Panc1 (cell line): ENCODE results near the gene RPS6KB2. TPM values are rescaled to one million over a fixed set of nuclear protein-coding genes. Genes with fewer than 3 reads are reported as not detected.
"Not testable (repeated sequence)": the region's sequence is repeated elsewhere in the genome, so short reads cannot be mapped to it uniquely, and the experiment has no call there.

Experiments used
- ATAC-seq: fragments of 200-7000 bp; cut with Tn5 transposase; 2 replicates; pipeline ENCODE4 v1.9.1; 2020; ENCODE audit warnings: mild to moderate bottlenecking, moderate library complexity
- BruUV-seq: library from RNA; stranded (reverse); fragments of 400-500 nt; replicated peaks from 2 replicates; lab custom pipeline; 2021; lab: Mats Ljungman, UMichigan
- CTCF ChIA-PET: fragments of 300-600 bp; sonication (Branson Sonifier 250); formaldehyde crosslinking; loops from one replicate; lab custom pipeline; 2022; ENCODE audit warnings: antibody characterized with exemption; lab: Charles Lee
- POLR2A ChIA-PET: fragments of 300-600 bp; sonication (Branson Sonifier 250); formaldehyde crosslinking; loops from one replicate; lab custom pipeline; 2022; ENCODE audit warnings: antibody characterized with exemption; lab: Charles Lee
- DNase-seq: peaks from one replicate; pipeline ENCODE4 v3.0.0-alpha.2; 2010; ENCODE audit warnings: low read depth, low spot score
- H3K27ac ChIP-seq: 2 replicates; pipeline ENCODE4 v1.5.1; 2011; ENCODE audit warnings: mild to moderate bottlenecking, low read length, inconsistent platforms
- H3K27me3 ChIP-seq: fragments of 200-500 bp; sonication (Bioruptor generic); 2 replicates; pipeline ENCODE4 v1.6.0; 2014; ENCODE audit warnings: low read length, inconsistent platforms; ENCODE audit not compliant: control insufficient read depth, insufficient read depth
- H3K36me3 ChIP-seq: fragments of 200-500 bp; sonication (Bioruptor generic); 2 replicates; pipeline ENCODE4 v1.5.1; 2014; ENCODE audit warnings: inconsistent platforms, mild to moderate bottlenecking, low read length, moderate library complexity; ENCODE audit not compliant: control insufficient read depth, insufficient read depth
- H3K4me1 ChIP-seq: 2 replicates; pipeline ENCODE4 v1.5.1; 2011; ENCODE audit warnings: inconsistent platforms, mild to moderate bottlenecking, low read length, moderate library complexity; ENCODE audit not compliant: control insufficient read depth, insufficient read depth
- H3K4me3 ChIP-seq, 2 experiments: 2 replicates each; pipeline ENCODE4 v1.5.1; 2011 to 2012; ENCODE audit warnings: low read depth in 2 of 2, low read length in 2 of 2, mild to moderate bottlenecking in 2 of 2, inconsistent platforms in 1 of 2, moderate library complexity in 1 of 2
- H3K9me3 ChIP-seq: fragments of 200-500 bp; sonication (Bioruptor generic); 2 replicates; pipeline ENCODE4 v1.5.1; 2014; ENCODE audit warnings: low read depth, mild to moderate bottlenecking, inconsistent platforms, low read length, moderate library complexity; ENCODE audit not compliant: control insufficient read depth, insufficient read depth
- POLR2AphosphoS5 ChIP-seq: IDR thresholded peaks from 2 replicates; pipeline ENCODE4 v1.6.1; 2012; ENCODE audit warnings: mild to moderate bottlenecking, low read depth, low read length, moderate library complexity
- SIN3A ChIP-seq: IDR thresholded peaks from 2 replicates; pipeline ENCODE4 v1.6.1; 2012; ENCODE audit warnings: low read depth, mild to moderate bottlenecking, low read length, moderate library complexity, borderline replicate concordance; ENCODE audit not compliant: insufficient read depth
- TCF7L2 ChIP-seq: IDR thresholded peaks from 2 replicates; pipeline ENCODE4 v1.6.1; 2011; ENCODE audit warnings: mild to moderate bottlenecking, low read depth, low read length, inconsistent platforms
- in situ Hi-C: cut with HindIII; loops from 2 replicates; pipeline ENCODE4 v1.10.0; 2016; ENCODE audit warnings: low sequenced_read_pairs, low pct_unique_long_range_greater_than_20kb
- intact Hi-C: fragments of 100-400 bp; cut with micrococcal nuclease; formaldehyde crosslinking; loops from one replicate; pipeline ENCODE4 v1.10.0; 2022; ENCODE audit not compliant: unreplicated experiment
- total RNA-seq: library from RNA; stranded (reverse); gene quantifications from one replicate; pipeline ENCODE4 v1.2.1, GENCODE V29; 2021; ENCODE audit not compliant: unreplicated experiment
- TF ChIP-seq, protein P1 (sequence below), 2 experiments: IDR thresholded peaks; 2 replicates each; pipeline ENCODE4 v1.6.1; 2011 to 2012; ENCODE audit warnings: low read depth in 2 of 2, control low read depth in 1 of 2, low read length in 1 of 2, mild to moderate bottlenecking in 1 of 2, moderate library complexity in 1 of 2; ENCODE audit not compliant: insufficient read depth in 1 of 2
- TF ChIP-seq, protein P2 (sequence below): fragments of 450-650 bp; IDR thresholded peaks from 2 replicates; pipeline ENCODE4 v1.5.1; 2017; ENCODE audit warnings: mild to moderate bottlenecking

The RPS6KB2 gene
- total RNA-seq, 1 experiment from 2014 or later = 68.5 TPM

DNA sequence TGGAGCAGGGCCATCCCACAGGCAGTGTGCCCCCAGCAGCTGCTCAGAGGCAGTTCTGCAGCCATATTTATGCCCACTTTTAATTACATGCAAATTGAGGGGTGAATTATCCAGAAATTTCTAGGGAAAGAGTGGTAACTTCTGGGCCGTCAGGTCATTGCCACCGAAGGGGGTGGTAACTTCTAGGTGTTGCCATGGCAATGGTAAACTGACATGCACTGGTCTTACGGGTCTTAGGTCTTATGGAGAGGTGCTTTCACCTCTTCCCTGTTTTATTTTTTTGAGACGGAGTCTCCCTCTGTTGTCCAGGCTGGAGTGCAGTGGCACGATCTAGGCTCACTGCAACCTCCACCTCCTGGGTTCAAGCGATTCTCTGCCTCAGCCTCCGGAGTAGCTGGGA, 44.6 kb downstream of the RPS6KB2 start:
- intact Hi-C loops (no loop called here), in situ Hi-C loops (no loop called here)
- no TSS peak for BruUV-seq
- ChIA-PET POLR2A (no interaction called here), CTCF (no interaction called here)
- Histone ChIP-seq H3K4me1 (peaks cover 10% of the 10 kb centered on the region), H3K9me3 (no peaks in the 10 kb centered on the region), H3K27me3 (no peaks in the 10 kb centered on the region), H3K36me3 (no peaks in the 10 kb centered on the region; the same call in 1 of the 2 replicates), H3K4me3 (no peak overlapping the region), H3K27ac (no peak overlapping the region)
- ATAC-seq (no peak), DNase-seq (no peak)
- TF ChIP-seq, protein P1, sequence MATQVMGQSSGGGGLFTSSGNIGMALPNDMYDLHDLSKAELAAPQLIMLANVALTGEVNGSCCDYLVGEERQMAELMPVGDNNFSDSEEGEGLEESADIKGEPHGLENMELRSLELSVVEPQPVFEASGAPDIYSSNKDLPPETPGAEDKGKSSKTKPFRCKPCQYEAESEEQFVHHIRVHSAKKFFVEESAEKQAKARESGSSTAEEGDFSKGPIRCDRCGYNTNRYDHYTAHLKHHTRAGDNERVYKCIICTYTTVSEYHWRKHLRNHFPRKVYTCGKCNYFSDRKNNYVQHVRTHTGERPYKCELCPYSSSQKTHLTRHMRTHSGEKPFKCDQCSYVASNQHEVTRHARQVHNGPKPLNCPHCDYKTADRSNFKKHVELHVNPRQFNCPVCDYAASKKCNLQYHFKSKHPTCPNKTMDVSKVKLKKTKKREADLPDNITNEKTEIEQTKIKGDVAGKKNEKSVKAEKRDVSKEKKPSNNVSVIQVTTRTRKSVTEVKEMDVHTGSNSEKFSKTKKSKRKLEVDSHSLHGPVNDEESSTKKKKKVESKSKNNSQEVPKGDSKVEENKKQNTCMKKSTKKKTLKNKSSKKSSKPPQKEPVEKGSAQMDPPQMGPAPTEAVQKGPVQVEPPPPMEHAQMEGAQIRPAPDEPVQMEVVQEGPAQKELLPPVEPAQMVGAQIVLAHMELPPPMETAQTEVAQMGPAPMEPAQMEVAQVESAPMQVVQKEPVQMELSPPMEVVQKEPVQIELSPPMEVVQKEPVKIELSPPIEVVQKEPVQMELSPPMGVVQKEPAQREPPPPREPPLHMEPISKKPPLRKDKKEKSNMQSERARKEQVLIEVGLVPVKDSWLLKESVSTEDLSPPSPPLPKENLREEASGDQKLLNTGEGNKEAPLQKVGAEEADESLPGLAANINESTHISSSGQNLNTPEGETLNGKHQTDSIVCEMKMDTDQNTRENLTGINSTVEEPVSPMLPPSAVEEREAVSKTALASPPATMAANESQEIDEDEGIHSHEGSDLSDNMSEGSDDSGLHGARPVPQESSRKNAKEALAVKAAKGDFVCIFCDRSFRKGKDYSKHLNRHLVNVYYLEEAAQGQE (IDR thresholded peaks at IDR 0.05; ENCODE audit: insufficient read depth in 1 of 2, low read depth in 2 of 2, low read length in 1 of 2) = no peak
- TF ChIP-seq POLR2AphosphoS5 (no peak), SIN3A (no peak), TCF7L2 (no peak)
- TF ChIP-seq, protein P2, sequence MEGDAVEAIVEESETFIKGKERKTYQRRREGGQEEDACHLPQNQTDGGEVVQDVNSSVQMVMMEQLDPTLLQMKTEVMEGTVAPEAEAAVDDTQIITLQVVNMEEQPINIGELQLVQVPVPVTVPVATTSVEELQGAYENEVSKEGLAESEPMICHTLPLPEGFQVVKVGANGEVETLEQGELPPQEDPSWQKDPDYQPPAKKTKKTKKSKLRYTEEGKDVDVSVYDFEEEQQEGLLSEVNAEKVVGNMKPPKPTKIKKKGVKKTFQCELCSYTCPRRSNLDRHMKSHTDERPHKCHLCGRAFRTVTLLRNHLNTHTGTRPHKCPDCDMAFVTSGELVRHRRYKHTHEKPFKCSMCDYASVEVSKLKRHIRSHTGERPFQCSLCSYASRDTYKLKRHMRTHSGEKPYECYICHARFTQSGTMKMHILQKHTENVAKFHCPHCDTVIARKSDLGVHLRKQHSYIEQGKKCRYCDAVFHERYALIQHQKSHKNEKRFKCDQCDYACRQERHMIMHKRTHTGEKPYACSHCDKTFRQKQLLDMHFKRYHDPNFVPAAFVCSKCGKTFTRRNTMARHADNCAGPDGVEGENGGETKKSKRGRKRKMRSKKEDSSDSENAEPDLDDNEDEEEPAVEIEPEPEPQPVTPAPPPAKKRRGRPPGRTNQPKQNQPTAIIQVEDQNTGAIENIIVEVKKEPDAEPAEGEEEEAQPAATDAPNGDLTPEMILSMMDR = no peak

DNA sequence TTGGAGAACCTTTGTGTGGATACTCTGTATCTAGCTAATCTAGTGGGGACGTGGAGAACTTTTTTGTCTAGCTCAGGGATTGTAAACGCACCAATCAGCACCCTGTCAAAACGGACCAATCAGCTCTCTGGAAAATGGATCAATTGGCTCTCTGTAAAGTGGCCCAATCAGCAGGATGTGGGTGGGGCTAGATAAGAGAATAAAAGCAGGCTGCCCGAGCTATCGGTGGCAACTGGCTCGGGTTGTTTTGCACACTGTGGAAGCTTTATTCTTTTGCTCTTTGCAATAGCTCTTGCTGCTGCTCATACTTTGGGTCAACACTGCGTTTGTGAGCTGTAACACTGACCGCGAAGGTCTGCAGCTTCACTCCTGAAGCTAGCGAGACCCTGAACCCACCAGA, 48.4 kb downstream of the RPS6KB2 start:
- H3K27ac ChIP-seq, H3K4me3 ChIP-seq, H3K9me3 ChIP-seq, BruUV-seq, intact Hi-C loops, DNase-seq, H3K4me1 ChIP-seq, ATAC-seq, POLR2A ChIA-PET, H3K36me3 ChIP-seq, H3K27me3 ChIP-seq, CTCF ChIA-PET, in situ Hi-C loops: not testable (repeated sequence)

DNA sequence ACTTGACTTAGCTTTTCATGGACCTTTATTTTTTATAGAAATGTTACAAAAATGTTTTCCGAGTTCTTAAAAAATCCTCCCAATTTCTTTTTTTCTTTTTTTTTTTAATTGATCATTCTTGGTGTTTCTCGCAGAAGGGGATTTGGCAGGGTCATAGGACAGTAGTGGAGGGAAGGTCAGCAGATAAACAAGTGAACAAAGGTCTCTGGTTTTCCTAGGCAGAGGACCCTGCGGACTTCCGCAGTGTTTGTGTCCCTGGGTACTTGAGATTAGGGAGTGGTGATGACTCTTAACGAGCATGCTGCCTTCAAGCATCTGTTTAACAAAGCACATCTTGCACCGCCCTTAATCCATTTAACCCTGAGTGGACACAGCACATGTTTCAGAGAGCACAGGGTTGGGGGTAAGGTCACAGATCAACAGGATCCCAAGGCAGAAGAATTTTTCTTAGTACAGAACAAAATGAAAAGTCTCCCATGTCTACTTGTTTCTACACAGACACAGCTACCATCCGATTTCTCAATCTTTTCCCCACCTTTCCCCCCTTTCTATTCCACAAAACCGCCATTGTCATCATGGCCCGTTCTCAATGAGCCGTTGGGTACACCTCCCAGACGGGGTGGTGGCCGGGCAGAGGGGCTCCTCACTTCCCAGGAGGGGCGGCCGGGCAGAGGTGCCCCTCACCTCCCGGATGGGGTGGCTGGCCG, 49.2 kb downstream of the RPS6KB2 start:
- H3K27me3 ChIP-seq, H3K4me3 ChIP-seq, H3K36me3 ChIP-seq, DNase-seq, ATAC-seq, CTCF ChIA-PET, in situ Hi-C loops, H3K4me1 ChIP-seq, BruUV-seq, H3K27ac ChIP-seq, POLR2A ChIA-PET, intact Hi-C loops, H3K9me3 ChIP-seq: not testable (repeated sequence)
